Right lobe of liver (tissue), 4 donors: ENCODE measurements around the gene HHLA2.

Experiments used
- POLR2A ChIP-seq: fragments of 450-650 bp; IDR thresholded peaks from one replicate; pipeline ENCODE4 v1.6.1; 2017; ENCODE audit warnings: antibody characterized with exemption, mild to moderate bottlenecking
- TF ChIP-seq, protein P1 (sequence below), 4 donors: fragments of 200-600 bp in 3 of 4; fragments of 450-650 bp in 1 of 4; IDR thresholded peaks; one replicate each; pipeline versions ENCODE4 v1.5.1 to v1.8.0; 2016 to 2022; ENCODE audit warnings: antibody characterized with exemption in 4 of 4, mild to moderate bottlenecking in 2 of 4
- donor health status: DM: no; HTN: no; CAD: no.
- donor health status: DM: no; HTN: no; CAD: no.
- donor health status: DM: no; HTN: yes; CAD: no.

DNA sequence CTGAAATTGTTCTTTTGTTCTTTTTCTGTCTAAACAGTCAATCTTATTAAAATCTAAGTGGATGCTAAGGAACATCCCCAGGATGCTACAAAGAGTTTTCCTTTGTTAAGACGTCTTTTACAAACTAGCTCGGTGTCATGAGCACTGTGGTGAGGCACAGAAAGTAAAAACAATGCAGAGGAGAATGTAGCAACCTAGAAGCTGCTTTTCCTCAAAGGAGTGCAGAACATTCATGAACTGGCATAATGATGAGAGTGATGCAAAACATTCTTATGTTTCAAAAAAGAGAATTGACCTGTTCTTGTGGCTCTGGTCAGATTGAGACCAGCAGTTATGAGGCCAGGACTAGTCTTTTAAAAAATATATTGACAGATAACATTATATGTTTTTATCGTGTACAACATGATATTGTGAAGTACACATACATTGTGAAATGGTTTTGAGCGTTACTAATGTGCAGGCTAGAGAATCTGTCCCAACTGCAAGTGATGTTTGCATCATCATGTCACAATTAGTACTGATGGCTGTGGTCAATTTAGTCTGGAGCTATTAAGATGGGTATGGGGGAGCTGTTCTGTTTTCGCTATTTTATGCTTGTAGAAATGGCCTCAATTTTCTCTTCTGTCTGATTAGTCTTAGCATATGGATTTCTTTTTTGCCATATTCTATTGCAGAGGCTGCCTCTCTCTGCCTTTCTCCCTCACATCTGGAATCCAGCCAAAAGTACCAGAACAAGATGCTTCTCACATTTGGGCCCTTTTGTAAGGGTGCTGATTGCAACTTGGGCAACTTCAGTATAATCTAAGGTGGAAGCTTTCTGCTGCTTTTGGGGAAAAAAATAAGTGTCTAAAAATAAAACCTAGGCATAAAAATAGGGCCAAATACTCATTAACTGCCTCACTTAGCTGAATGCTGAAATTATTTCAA, 50.2 kb downstream of the HHLA2 start:
- TF ChIP-seq POLR2A: no peak
- TF ChIP-seq, protein P1, sequence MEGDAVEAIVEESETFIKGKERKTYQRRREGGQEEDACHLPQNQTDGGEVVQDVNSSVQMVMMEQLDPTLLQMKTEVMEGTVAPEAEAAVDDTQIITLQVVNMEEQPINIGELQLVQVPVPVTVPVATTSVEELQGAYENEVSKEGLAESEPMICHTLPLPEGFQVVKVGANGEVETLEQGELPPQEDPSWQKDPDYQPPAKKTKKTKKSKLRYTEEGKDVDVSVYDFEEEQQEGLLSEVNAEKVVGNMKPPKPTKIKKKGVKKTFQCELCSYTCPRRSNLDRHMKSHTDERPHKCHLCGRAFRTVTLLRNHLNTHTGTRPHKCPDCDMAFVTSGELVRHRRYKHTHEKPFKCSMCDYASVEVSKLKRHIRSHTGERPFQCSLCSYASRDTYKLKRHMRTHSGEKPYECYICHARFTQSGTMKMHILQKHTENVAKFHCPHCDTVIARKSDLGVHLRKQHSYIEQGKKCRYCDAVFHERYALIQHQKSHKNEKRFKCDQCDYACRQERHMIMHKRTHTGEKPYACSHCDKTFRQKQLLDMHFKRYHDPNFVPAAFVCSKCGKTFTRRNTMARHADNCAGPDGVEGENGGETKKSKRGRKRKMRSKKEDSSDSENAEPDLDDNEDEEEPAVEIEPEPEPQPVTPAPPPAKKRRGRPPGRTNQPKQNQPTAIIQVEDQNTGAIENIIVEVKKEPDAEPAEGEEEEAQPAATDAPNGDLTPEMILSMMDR (IDR thresholded peaks at IDR 0.05): no peak
